HL-60/S4 treated with phorbol 12-myristate 13-acetate at 8.2 ng/mL for 4 days and 3 days (cell line): ENCODE data around the gene IL18R1.

Experiments
- in situ Hi-C: fragments of 300-500 bp; cut with MboI; formaldehyde crosslinking; loops from 2 replicates; pipeline ENCODE4 v1.15.0; 2022; ENCODE audit warnings: low sequenced_read_pairs

IL18R1 gene

GRCh38 chr2:102386867-102387541 lies 31.4 kb downstream of the IL18R1 start:
- in situ Hi-C loops, result no loop called here

GRCh38 chr2:102387763-102388546 lies 32.4 kb downstream of the IL18R1 start:
- in situ Hi-C loops, result no loop called here

GRCh38 chr2:102391565-102391964 lies 36.0 kb downstream of the IL18R1 start:
- in situ Hi-C loops, result no loop called here

- in situ Hi-C loops, result no loop called here
Observed at GRCh38 chr2:102392096-102392495, 36.5 kb downstream of the IL18R1 start.

- in situ Hi-C loops, result no loop called here
Observed at GRCh38 chr2:102392942-102393341, 37.3 kb downstream of the IL18R1 start.

- in situ Hi-C loops, result no loop called here
Observed at GRCh38 chr2:102396012-102396411, 40.4 kb downstream of the IL18R1 start.

GRCh38 chr2:102397209-102397608 lies 41.6 kb downstream of the IL18R1 start:
- in situ Hi-C loops, result no loop called here

- in situ Hi-C loops, result no loop called here
Observed at GRCh38 chr2:102399499-102400141, 44.0 kb downstream of the IL18R1 start.

- in situ Hi-C loops, result no loop called here
Observed at GRCh38 chr2:102401456-102401855, 45.9 kb downstream of the IL18R1 start.

GRCh38 chr2:102401865-102402264 lies 46.3 kb downstream of the IL18R1 start:
- in situ Hi-C loops, result no loop called here

GRCh38 chr2:102410952-102411351 lies 55.4 kb downstream of the IL18R1 start:
- in situ Hi-C loops, result no loop called here

- in situ Hi-C loops, result no loop called here
Observed at GRCh38 chr2:102412199-102412598, 56.6 kb downstream of the IL18R1 start.

- in situ Hi-C loops, result no loop called here
Observed at GRCh38 chr2:102417946-102418345, 62.4 kb downstream of the IL18R1 start.

- in situ Hi-C loops, result no loop called here
Observed at GRCh38 chr2:102418421-102418961, 62.9 kb downstream of the IL18R1 start.

GRCh38 chr2:102420290-102420689 lies 64.7 kb downstream of the IL18R1 start:
- in situ Hi-C loops, result no loop called here

- in situ Hi-C loops, result no loop called here
Observed at GRCh38 chr2:102421890-102422759, 66.5 kb downstream of the IL18R1 start.

GRCh38 chr2:102422910-102423309 lies 67.3 kb downstream of the IL18R1 start, which contains the start of gene IL18RAP:
IL18RAP (plus strand) TSS chr2:102423160; CDS start chr2:102423278, 118 bp downstream.
- in situ Hi-C loops, result no loop called here

- in situ Hi-C loops, result no loop called here
Observed at GRCh38 chr2:102423368-102423767, 67.8 kb downstream of the IL18R1 start.

- in situ Hi-C loops, result loop anchor here (25.0 kb wide), 1 partner anchor 537 kb away; no protein-coding TSS in a partner anchor
Observed at GRCh38 chr2:102424754-102425153, 69.2 kb downstream of the IL18R1 start.

- in situ Hi-C loops, result loop anchor here (25.0 kb wide), 1 partner anchor 538 kb away; no protein-coding TSS in a partner anchor
Observed at GRCh38 chr2:102425441-102426132, 70.0 kb downstream of the IL18R1 start.
